SK-N-MC (cell line): ENCODE results near the gene OPRD1.

Experiments
- EZH2 ChIP-seq: fragments of 200-600 bp; sonication (generic); IDR thresholded peaks from one replicate; pipeline ENCODE4 v1.6.1; 2017; ENCODE audit warnings: antibody characterized with exemption
- POLR2AphosphoS5 ChIP-seq: IDR thresholded peaks from 2 replicates; pipeline ENCODE4 v1.6.1; 2012; ENCODE audit warnings: mild to moderate bottlenecking, low read depth, low read length, borderline replicate concordance

GRCh38 chr1:28812669-28813468, 899 bp downstream of the OPRD1 start:
- TF ChIP-seq POLR2AphosphoS5 (no peak), EZH2 (no peak)
